ENCODE measurements around the gene ADIPOQ. TPM values are rescaled to one million over a fixed set of nuclear protein-coding genes. Genes with fewer than 3 reads are reported as not detected.
"Not testable (repeated sequence)": the region's sequence is repeated elsewhere in the genome, so short reads cannot be mapped to it uniquely, and the experiment has no call there.

ADIPOQ gene
- total RNA-seq, 1 experiment from 2014 or later: not detected

- no peak overlapping the region for H3K27ac Mint-ChIP-seq
- 100% methylated on average over 1 of the region's 4 CpGs for WGBS (ENCODE audit: extremely low coverage, insufficient read length, low lambda C conversion rate)
- no peak for DNase-seq
These were observed 15.2 kb downstream of the ADIPOQ start for GRCh38 chr3:186857743-186858142.

GRCh38 chr3:186865215-186865853, 22.8 kb downstream of the ADIPOQ start:
- H3T11ph ChIP-seq (ENCODE audit: low read length); H2BK5ac ChIP-seq (ENCODE audit: insufficient read length, low read length); H3K9me3 Mint-ChIP-seq; H3K27ac Mint-ChIP-seq; H4K8ac ChIP-seq (replicated peaks; ENCODE audit: insufficient read length, low read depth, low read length); H4K20me1 ChIP-seq (ENCODE audit: control insufficient read depth, insufficient read depth, insufficient read length); H4K5ac ChIP-seq (ENCODE audit: insufficient read length, low read depth, low read length); H3K27me3 ChIP-seq (ENCODE audit: insufficient read depth, low read length); H3K4me1 Mint-ChIP-seq; H3K18ac ChIP-seq (ENCODE audit: insufficient read length, low read depth, low read length); H3K23me2 ChIP-seq (ENCODE audit: insufficient read length, low read depth, low read length, poor library complexity, severe bottlenecking); H3K4me1 ChIP-seq (ENCODE audit: insufficient read depth, low read length); H2BK120ac ChIP-seq (ENCODE audit: low read depth, low read length, poor library complexity, severe bottlenecking); H2BK15ac ChIP-seq (ENCODE audit: low read depth, low read length); H3K4me3 Mint-ChIP-seq; H3K9me3 ChIP-seq (ENCODE audit: control insufficient read depth, low read depth, low read length); H2BK12ac ChIP-seq (ENCODE audit: insufficient read length, low read depth, low read length); H3K27me3 Mint-ChIP-seq (ENCODE audit: low read depth); H2AFZ ChIP-seq (ENCODE audit: low read length); H4K91ac ChIP-seq (ENCODE audit: insufficient read length, low read depth, low read length); H2BK20ac ChIP-seq (ENCODE audit: low read depth, low read length, poor library complexity, severe bottlenecking); H2AK5ac ChIP-seq (ENCODE audit: insufficient read length, low read length); DNase-seq; H3K79me1 ChIP-seq (ENCODE audit: insufficient read depth, low read depth, low read length, poor library complexity, severe bottlenecking); H3K4me2 ChIP-seq (ENCODE audit: insufficient read depth, insufficient read length, low read length); H3K23ac ChIP-seq (ENCODE audit: insufficient read length, low read depth, low read length); H3K79me2 ChIP-seq (ENCODE audit: insufficient read depth, low read length); H3K27ac ChIP-seq (ENCODE audit: insufficient read length, low read depth, low read length); H3K36me3 Mint-ChIP-seq (ENCODE audit: insufficient read depth in 1 of 3, low read depth in 3 of 3); H3K9ac ChIP-seq (ENCODE audit: extremely low read depth, insufficient read length, low read length); H3K14ac ChIP-seq (ENCODE audit: insufficient read depth, low read length); H3K56ac ChIP-seq (ENCODE audit: insufficient read length, low read depth, low read length); H3K4ac ChIP-seq (ENCODE audit: low read depth, low read length): not testable (repeated sequence)
- WGBS (ENCODE audit: extremely low coverage, insufficient read length, low lambda C conversion rate): no CpG with 5 or more reads among the region's 13 CpGs

More at GRCh38 chr3:186857743-186858142, 15.2 kb downstream of the ADIPOQ start:
- H3K14ac ChIP-seq (ENCODE audit: insufficient read depth, low read length): no peak overlapping the region
- no peak overlapping the region for H2BK15ac ChIP-seq (ENCODE audit: low read depth, low read length)
- H4K8ac ChIP-seq (replicated peaks; ENCODE audit: insufficient read length, low read depth, low read length): no peak overlapping the region
- Mint-ChIP-seq H3K9me3 (no peaks in the 10 kb centered on the region; a peak in 1 of 5 replicates), H3K27me3 (ENCODE audit: low read depth) (no peaks in the 10 kb centered on the region; the same call in 1 of the 2 replicates), H3K4me3 (no peak overlapping the region), H3K4me1 (peaks cover 5% of the 10 kb centered on the region in 2 experiments; a peak in 3 of 4 replicates), H3K36me3 (ENCODE audit: insufficient read depth in 1 of 3, low read depth in 3 of 3) (no peaks in the 10 kb centered on the region; a peak in 2 of 7 replicates)
- H4K91ac ChIP-seq (ENCODE audit: insufficient read length, low read depth, low read length): no peak overlapping the region
- no peak overlapping the region for H4K5ac ChIP-seq (ENCODE audit: insufficient read length, low read depth, low read length)
- H3K18ac ChIP-seq (ENCODE audit: insufficient read length, low read depth, low read length): no peak overlapping the region
- no peak overlapping the region for H2BK5ac ChIP-seq (ENCODE audit: insufficient read length, low read length)
- no peaks in the 10 kb centered on the region for H3K23me2 ChIP-seq (ENCODE audit: insufficient read length, low read depth, low read length, poor library complexity, severe bottlenecking)
- no peaks in the 10 kb centered on the region; the same call in 1 of the 2 replicates for H3K27me3 ChIP-seq (ENCODE audit: insufficient read depth, low read length)
- H3K9ac ChIP-seq (ENCODE audit: extremely low read depth, insufficient read length, low read length): no peak overlapping the region
- no peaks in the 10 kb centered on the region for H3K4me1 ChIP-seq (ENCODE audit: insufficient read depth, low read length)
- no peak overlapping the region for H3T11ph ChIP-seq (ENCODE audit: low read length)
- no peak overlapping the region for H3K23ac ChIP-seq (ENCODE audit: insufficient read length, low read depth, low read length)
- H3K79me2 ChIP-seq (ENCODE audit: insufficient read depth, low read length): no peaks in the 10 kb centered on the region
- no peak overlapping the region for H2AK5ac ChIP-seq (ENCODE audit: insufficient read length, low read length)
- TF ChIP-seq CTCF (conservative IDR thresholded peaks at IDR 0.05): no peak
- H3K79me1 ChIP-seq (ENCODE audit: insufficient read depth, low read depth, low read length, poor library complexity, severe bottlenecking): no peaks in the 10 kb centered on the region
- no peak overlapping the region for H3K56ac ChIP-seq (ENCODE audit: insufficient read length, low read depth, low read length)
- H2AFZ ChIP-seq (ENCODE audit: low read length): no peak overlapping the region
- H3K27ac ChIP-seq (ENCODE audit: insufficient read length, low read depth, low read length): no peak overlapping the region
- no peak overlapping the region for H3K4me2 ChIP-seq (ENCODE audit: insufficient read depth, insufficient read length, low read length)
- H2BK12ac ChIP-seq (ENCODE audit: insufficient read length, low read depth, low read length): no peak overlapping the region
- no peaks in the 10 kb centered on the region for H4K20me1 ChIP-seq (ENCODE audit: control insufficient read depth, insufficient read depth, insufficient read length)
- no peak overlapping the region for H2BK120ac ChIP-seq (ENCODE audit: low read depth, low read length, poor library complexity, severe bottlenecking)
- no peak overlapping the region for H3K4ac ChIP-seq (ENCODE audit: low read depth, low read length)
- no peaks in the 10 kb centered on the region for H3K9me3 ChIP-seq (ENCODE audit: control insufficient read depth, low read depth, low read length)
- H2BK20ac ChIP-seq (ENCODE audit: low read depth, low read length, poor library complexity, severe bottlenecking): no peak overlapping the region

All from H9 (cell line).